Loucy (cell line): ENCODE results near the gene SMG1.

Experiments
- H2AFZ ChIP-seq: fragments of 200-600 bp; sonication (generic); 2 replicates; pipeline ENCODE4 v1.6.0; 2016; ENCODE audit warnings: antibody characterized with exemption, mild to moderate bottlenecking, low read length, moderate library complexity
- H3F3A ChIP-seq: fragments of 200-600 bp; 2 replicates; pipeline ENCODE4 v1.6.0; 2016; ENCODE audit warnings: antibody characterized with exemption, low read depth, mild to moderate bottlenecking
- H3K27me3 ChIP-seq: fragments of 200-600 bp; sonication (generic); 2 replicates; pipeline ENCODE4 v1.6.1; 2014; ENCODE audit warnings: low read length, mild to moderate bottlenecking; ENCODE audit not compliant: insufficient read depth, poor library complexity, severe bottlenecking
- H3K36me3 ChIP-seq: fragments of 200-600 bp; sonication (generic); 2 replicates; pipeline ENCODE4 v1.6.1; 2016; ENCODE audit warnings: low read length; ENCODE audit not compliant: insufficient read depth
- H3K4me1 ChIP-seq: fragments of 200-600 bp; sonication (generic); 2 replicates; pipeline ENCODE4 v1.5.1; 2014; ENCODE audit warnings: low read length, mild to moderate bottlenecking; ENCODE audit not compliant: insufficient read depth, poor library complexity, severe bottlenecking
- H3K4me2 ChIP-seq: fragments of 200-600 bp; sonication (generic); 2 replicates; pipeline ENCODE4 v1.6.0; 2014; ENCODE audit warnings: antibody characterized with exemption, low read length, low read depth, mild to moderate bottlenecking; ENCODE audit not compliant: poor library complexity, severe bottlenecking
- H3K4me3 ChIP-seq: fragments of 200-600 bp; sonication (generic); 2 replicates; pipeline ENCODE4 v1.5.1; 2014; ENCODE audit warnings: low read length, mild to moderate bottlenecking, mixed read lengths; ENCODE audit not compliant: poor library complexity, severe bottlenecking
- H3K79me2 ChIP-seq: fragments of 200-600 bp; sonication (generic); 2 replicates; pipeline ENCODE4 v1.6.1; 2014; ENCODE audit warnings: low read length; ENCODE audit not compliant: insufficient read depth
- H3K9ac ChIP-seq: fragments of 200-600 bp; sonication (generic); 2 replicates; pipeline ENCODE4 v1.6.0; 2014; ENCODE audit warnings: mild to moderate bottlenecking, low read depth, low read length, moderate library complexity; ENCODE audit not compliant: poor library complexity, severe bottlenecking
- H3K9me2 ChIP-seq: fragments of 200-600 bp; sonication (generic); replicated peaks from 2 replicates; pipeline ENCODE4 v1.6.1; 2016; ENCODE audit warnings: low read depth, low read length, mixed read lengths
- H3K9me3 ChIP-seq: fragments of 200-600 bp; sonication (generic); 2 replicates; pipeline ENCODE4 v1.6.1; 2014; ENCODE audit warnings: mild to moderate bottlenecking, antibody characterized with exemption, low read length, low read depth; ENCODE audit not compliant: insufficient read depth
- H4K20me1 ChIP-seq: fragments of 200-600 bp; sonication (generic); 2 replicates; pipeline ENCODE4 v1.6.0; 2014; ENCODE audit warnings: antibody characterized with exemption, low read length, mild to moderate bottlenecking; ENCODE audit not compliant: insufficient read depth, poor library complexity, severe bottlenecking
- CTCF ChIP-seq: fragments of 200-600 bp; sonication (generic); conservative IDR thresholded peaks from 2 replicates; pipeline ENCODE4 v1.5.1; 2014; ENCODE audit warnings: mild to moderate bottlenecking, antibody characterized with exemption, low read length
- EZH2phosphoT487 ChIP-seq: fragments of 200-600 bp; IDR thresholded peaks from 2 replicates; pipeline ENCODE4 v1.6.1; 2018; ENCODE audit warnings: antibody characterized with exemption, mild to moderate bottlenecking, moderate library complexity, borderline replicate concordance

SMG1 gene

GRCh38 chr16:18836702-18837101 lies 89.5 kb downstream of the SMG1 start:
- no peaks in the 10 kb centered on the region for H3K79me2 ChIP-seq
- no peaks in the 10 kb centered on the region for H3K9me2 ChIP-seq
- peaks cover 95% of the 10 kb centered on the region for H3K36me3 ChIP-seq
- no peak overlapping the region for H3K9ac ChIP-seq
- no peak overlapping the region for H3K4me2 ChIP-seq
- H2AFZ ChIP-seq, result no peak overlapping the region
- H4K20me1 ChIP-seq, result no peaks in the 10 kb centered on the region
- no peaks in the 10 kb centered on the region for H3F3A ChIP-seq
- no peaks in the 10 kb centered on the region for H3K27me3 ChIP-seq
- no peaks in the 10 kb centered on the region for H3K4me1 ChIP-seq
- H3K4me3 ChIP-seq, result no peak overlapping the region
- no peaks in the 10 kb centered on the region for H3K9me3 ChIP-seq
- TF ChIP-seq EZH2phosphoT487 (no peak), CTCF (no peak)

GRCh38 chr16:18834864-18835263 lies 91.3 kb downstream of the SMG1 start:
- no peaks in the 10 kb centered on the region for H3K4me1 ChIP-seq
- no peak overlapping the region for H2AFZ ChIP-seq
- H3K4me3 ChIP-seq, result no peak overlapping the region
- no peaks in the 10 kb centered on the region for H3K79me2 ChIP-seq
- H3F3A ChIP-seq, result no peaks in the 10 kb centered on the region
- H3K9ac ChIP-seq, result no peak overlapping the region
- no peak overlapping the region for H3K4me2 ChIP-seq
- H3K36me3 ChIP-seq, result peaks cover 92% of the 10 kb centered on the region
- H3K9me3 ChIP-seq, result no peaks in the 10 kb centered on the region
- H3K9me2 ChIP-seq, result no peaks in the 10 kb centered on the region
- no peaks in the 10 kb centered on the region for H3K27me3 ChIP-seq
- TF ChIP-seq EZH2phosphoT487 (no peak), CTCF (no peak)
- H4K20me1 ChIP-seq, result no peaks in the 10 kb centered on the region

GRCh38 chr16:18833707-18834505 lies 92.3 kb downstream of the SMG1 start:
- Histone ChIP-seq H3K9me2 (no peaks in the 10 kb centered on the region), H3K4me2 (no peak overlapping the region), H3F3A (no peaks in the 10 kb centered on the region), H2AFZ (no peak overlapping the region), H3K36me3 (peaks cover 95% of the 10 kb centered on the region), H3K9ac (no peak overlapping the region), H3K79me2 (no peaks in the 10 kb centered on the region), H3K27me3 (no peaks in the 10 kb centered on the region), H3K9me3 (no peaks in the 10 kb centered on the region), H3K4me1 (no peaks in the 10 kb centered on the region), H4K20me1 (no peaks in the 10 kb centered on the region), H3K4me3 (no peak overlapping the region)
- no peak for TF ChIP-seq EZH2phosphoT487
- TF ChIP-seq CTCF, result no peak
